Measurements from ENCODE around the gene FBXO42.

Gene FBXO42

GRCh38 chr1:16267690-16268180, 84.5 kb downstream of the FBXO42 start:
- Histone ChIP-seq H3K27ac (no peak overlapping the region), H3K36me3 (no peaks in the 10 kb centered on the region), H3K4me3 (ENCODE audit: low read depth in 1 of 2, low read length in 1 of 2) (no peak overlapping the region), H3K27me3 (no peaks in the 10 kb centered on the region), H3K9me3 (no peaks in the 10 kb centered on the region), H3K4me1 (ENCODE audit: control insufficient read depth in 1 of 2, insufficient read depth in 1 of 2, low read depth in 1 of 2, low read length in 1 of 2) (peaks cover 4 to 15% of the 10 kb centered on the region in 2 experiments)
- TF ChIP-seq, protein P1, sequence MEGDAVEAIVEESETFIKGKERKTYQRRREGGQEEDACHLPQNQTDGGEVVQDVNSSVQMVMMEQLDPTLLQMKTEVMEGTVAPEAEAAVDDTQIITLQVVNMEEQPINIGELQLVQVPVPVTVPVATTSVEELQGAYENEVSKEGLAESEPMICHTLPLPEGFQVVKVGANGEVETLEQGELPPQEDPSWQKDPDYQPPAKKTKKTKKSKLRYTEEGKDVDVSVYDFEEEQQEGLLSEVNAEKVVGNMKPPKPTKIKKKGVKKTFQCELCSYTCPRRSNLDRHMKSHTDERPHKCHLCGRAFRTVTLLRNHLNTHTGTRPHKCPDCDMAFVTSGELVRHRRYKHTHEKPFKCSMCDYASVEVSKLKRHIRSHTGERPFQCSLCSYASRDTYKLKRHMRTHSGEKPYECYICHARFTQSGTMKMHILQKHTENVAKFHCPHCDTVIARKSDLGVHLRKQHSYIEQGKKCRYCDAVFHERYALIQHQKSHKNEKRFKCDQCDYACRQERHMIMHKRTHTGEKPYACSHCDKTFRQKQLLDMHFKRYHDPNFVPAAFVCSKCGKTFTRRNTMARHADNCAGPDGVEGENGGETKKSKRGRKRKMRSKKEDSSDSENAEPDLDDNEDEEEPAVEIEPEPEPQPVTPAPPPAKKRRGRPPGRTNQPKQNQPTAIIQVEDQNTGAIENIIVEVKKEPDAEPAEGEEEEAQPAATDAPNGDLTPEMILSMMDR (IDR thresholded peaks at IDR 0.05): no peak

DNA sequence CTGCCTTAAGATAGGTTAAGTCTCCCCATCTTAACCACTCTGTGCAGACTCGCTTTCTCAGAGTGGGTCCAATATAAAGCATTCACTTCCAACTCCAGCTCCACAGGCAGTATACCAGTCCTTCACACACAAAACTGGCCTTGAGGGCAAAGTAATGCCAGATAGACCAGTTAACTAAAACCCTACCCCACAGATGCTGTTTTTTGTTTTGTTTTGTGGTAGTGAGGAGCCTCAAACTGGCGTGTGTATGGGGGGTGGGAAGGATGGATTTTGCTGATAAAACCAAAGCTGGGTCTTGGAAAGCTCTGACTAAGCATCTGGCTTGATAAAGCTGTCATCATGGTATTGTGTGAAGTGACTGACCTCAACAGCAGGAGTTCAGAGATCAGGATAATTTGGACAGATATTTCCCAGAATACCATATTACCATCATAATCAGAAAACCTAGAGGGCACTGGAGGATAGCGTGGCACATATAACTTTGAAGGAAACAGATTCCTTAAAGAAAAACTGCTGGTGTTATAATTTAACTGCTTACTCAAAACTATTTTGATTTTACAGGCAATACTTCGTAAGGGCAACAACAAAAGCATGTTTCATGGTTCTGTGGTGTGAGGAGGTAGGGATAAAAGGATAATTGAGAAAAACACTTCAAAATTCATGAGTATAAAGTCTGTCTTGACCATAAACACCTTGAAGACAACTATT, 85.7 kb downstream of the FBXO42 start:
- peaks cover 4 to 15% of the 10 kb centered on the region in 2 experiments for H3K4me1 ChIP-seq (ENCODE audit: control insufficient read depth in 1 of 2, insufficient read depth in 1 of 2, low read depth in 1 of 2, low read length in 1 of 2)
- H3K9me3 ChIP-seq: no peaks in the 10 kb centered on the region
- no peak overlapping the region for H3K27ac ChIP-seq
- H3K4me3 ChIP-seq (ENCODE audit: low read depth in 1 of 2, low read length in 1 of 2): no peak overlapping the region
- TF ChIP-seq, protein P1 (IDR thresholded peaks at IDR 0.05): no peak
- no peaks in the 10 kb centered on the region for H3K36me3 ChIP-seq
- no peaks in the 10 kb centered on the region for H3K27me3 ChIP-seq

DNA sequence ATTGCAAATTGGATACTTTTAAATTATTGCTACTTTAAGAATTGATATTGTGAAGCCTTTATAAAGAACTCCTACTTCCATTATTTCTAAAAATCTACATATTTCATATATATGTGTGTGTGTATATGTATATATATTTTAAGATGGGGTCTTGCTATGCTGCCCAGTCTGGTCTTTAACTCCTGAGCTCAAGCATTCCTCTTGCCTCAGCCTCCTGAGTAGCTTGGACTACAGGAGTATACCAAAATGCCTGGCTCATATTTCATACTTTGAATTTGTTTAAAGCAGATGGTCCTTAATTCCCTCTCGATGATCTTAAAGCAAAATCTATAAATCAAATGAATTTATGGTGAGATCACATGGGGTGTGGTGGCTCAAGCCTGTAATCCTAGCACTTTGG, 90.2 kb downstream of the FBXO42 start:
- H3K36me3 ChIP-seq: no peaks in the 10 kb centered on the region
- no peak overlapping the region for H3K27ac ChIP-seq
- TF ChIP-seq, protein P1 (IDR thresholded peaks at IDR 0.05): no peak
- no peaks in the 10 kb centered on the region for H3K9me3 ChIP-seq
- peaks cover 0 to 3% of the 10 kb centered on the region in 2 experiments for H3K4me1 ChIP-seq (ENCODE audit: control insufficient read depth in 1 of 2, insufficient read depth in 1 of 2, low read depth in 1 of 2, low read length in 1 of 2)
- H3K27me3 ChIP-seq: no peaks in the 10 kb centered on the region
- no peak overlapping the region for H3K4me3 ChIP-seq (ENCODE audit: low read depth in 1 of 2, low read length in 1 of 2)

DNA sequence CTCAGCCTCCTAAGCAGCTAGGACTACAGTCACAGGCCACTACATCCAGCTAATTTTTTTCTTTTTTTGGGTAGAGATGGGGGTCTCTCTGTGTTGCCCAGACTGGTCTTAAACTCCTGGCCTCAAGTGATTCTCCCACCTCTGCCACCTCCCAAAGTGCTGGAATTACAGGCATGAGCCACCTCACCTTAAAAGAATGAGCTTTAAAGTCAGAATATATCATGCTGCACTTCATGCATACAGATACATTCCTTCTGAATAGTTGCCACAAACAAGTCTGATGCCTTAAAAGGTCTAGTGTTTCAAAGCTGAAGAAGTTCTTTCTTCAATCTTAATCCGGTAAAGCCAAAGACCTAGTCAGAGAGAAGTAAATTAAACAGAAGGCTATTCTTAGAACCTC, 91.5 kb downstream of the FBXO42 start:
- Histone ChIP-seq H3K4me3 (ENCODE audit: low read depth in 1 of 2, low read length in 1 of 2) (no peak overlapping the region), H3K36me3 (peaks cover 10% of the 10 kb centered on the region), H3K4me1 (ENCODE audit: control insufficient read depth in 1 of 2, insufficient read depth in 1 of 2, low read depth in 1 of 2, low read length in 1 of 2) (peaks cover 0 to 3% of the 10 kb centered on the region in 2 experiments), H3K27ac (no peak overlapping the region), H3K27me3 (no peaks in the 10 kb centered on the region), H3K9me3 (no peaks in the 10 kb centered on the region)
- TF ChIP-seq, protein P1 (IDR thresholded peaks at IDR 0.05): no peak

DNA sequence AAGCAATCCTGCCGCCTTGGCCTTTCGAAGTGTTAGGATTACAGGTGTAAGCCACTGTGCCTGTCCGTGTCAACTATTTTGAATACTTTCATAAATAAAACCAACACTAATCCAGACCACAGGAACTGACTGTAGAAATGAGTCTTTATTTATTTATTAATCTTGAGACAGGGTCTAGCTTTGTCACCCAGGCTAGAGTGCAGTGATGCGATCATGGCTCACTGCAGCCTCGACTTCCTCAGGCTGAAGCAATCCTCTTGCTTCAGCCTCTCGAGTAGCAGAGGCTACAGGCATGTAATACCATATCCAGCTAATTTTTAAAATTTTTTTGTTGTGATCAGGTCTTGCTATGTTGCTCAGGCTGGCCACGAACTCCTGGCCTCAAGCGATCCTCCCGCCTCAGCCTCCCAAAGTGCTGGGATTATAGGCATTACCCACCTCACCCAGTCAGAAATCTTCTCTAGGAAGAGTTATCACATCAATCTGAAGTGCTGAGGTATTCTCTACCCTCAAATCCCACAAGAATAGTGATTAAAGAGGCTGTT, 93.6 kb downstream of the FBXO42 start:
- no peak overlapping the region for H3K27ac ChIP-seq

More for the DNA sequence above, 93.6 kb downstream of the FBXO42 start:
- no peaks in the 10 kb centered on the region for H3K27me3 ChIP-seq
- TF ChIP-seq, protein P1 (IDR thresholded peaks at IDR 0.05): no peak
- H3K4me1 ChIP-seq (ENCODE audit: control insufficient read depth in 1 of 2, insufficient read depth in 1 of 2, low read depth in 1 of 2, low read length in 1 of 2): no peaks in the 10 kb centered on the region
- H3K36me3 ChIP-seq: peaks cover 32% of the 10 kb centered on the region
- H3K4me3 ChIP-seq (ENCODE audit: low read depth in 1 of 2, low read length in 1 of 2): no peak overlapping the region
- H3K9me3 ChIP-seq: no peaks in the 10 kb centered on the region

Measured in neutrophil (primary cell).